ENCODE results near the gene NCK1.

The NCK1 gene

GRCh38 chr3:136819392-136819730 is 42.6 kb upstream of the NCK1 start:
- TF ChIP-seq TSHZ2 (CRISPR knock-in tag; IDR thresholded peaks at IDR 0.05) (peak; percentile 25; the same call in 1 of the 2 replicates), CSRNP3 (CRISPR knock-in tag; IDR thresholded peaks at IDR 0.05) (no peak), TOX (CRISPR knock-in tag; IDR thresholded peaks at IDR 0.05; ENCODE audit: borderline replicate concordance) (no peak), TCF4 (CRISPR knock-in tag; IDR thresholded peaks at IDR 0.05; ENCODE audit: borderline replicate concordance) (no peak), ESRRG (CRISPR knock-in tag; IDR thresholded peaks at IDR 0.05) (no peak), ZNF565 (CRISPR knock-in tag; conservative IDR thresholded peaks at IDR 0.05; ENCODE audit: low read depth) (no peak), ZFP3 (CRISPR knock-in tag; IDR thresholded peaks at IDR 0.05) (no peak), SNAI2 (CRISPR knock-in tag; IDR thresholded peaks at IDR 0.05) (no peak), ZC3H10 (CRISPR knock-in tag; IDR thresholded peaks at IDR 0.05) (no peak)
- ATAC-seq: peak; percentile 83

GRCh38 chr3:136819731-136820679 is 42.0 kb upstream of the NCK1 start:
- TF ChIP-seq ZFP3 (CRISPR knock-in tag; IDR thresholded peaks at IDR 0.05) (peak; percentile 79), SNAI2 (CRISPR knock-in tag; IDR thresholded peaks at IDR 0.05) (peak; percentile 54; the same call in 1 of the 2 replicates), BACH2 (CRISPR knock-in tag; IDR thresholded peaks at IDR 0.05; ENCODE audit: borderline replicate concordance) (no peak), ZNF8 (CRISPR knock-in tag; IDR thresholded peaks at IDR 0.05) (no peak), ZC3H10 (CRISPR knock-in tag; IDR thresholded peaks at IDR 0.05) (no peak)
- ATAC-seq: peak; percentile 61

GRCh38 chr3:136831461-136831860 is 30.5 kb upstream of the NCK1 start:
- ATAC-seq: no peak

More at GRCh38 chr3:136831461-136831860, 30.5 kb upstream of the NCK1 start:
- no peak for TF ChIP-seq ISL1 (CRISPR knock-in tag; IDR thresholded peaks at IDR 0.05)
- TF ChIP-seq ZNF70 (CRISPR knock-in tag; IDR thresholded peaks at IDR 0.05): no peak
- TF ChIP-seq CSRNP3 (CRISPR knock-in tag; IDR thresholded peaks at IDR 0.05): no peak
- no peak for TF ChIP-seq ZFP30 (CRISPR knock-in tag; IDR thresholded peaks at IDR 0.05)
- TF ChIP-seq RARB (CRISPR knock-in tag; IDR thresholded peaks at IDR 0.05): no peak
- no peak for TF ChIP-seq ESRRG (CRISPR knock-in tag; IDR thresholded peaks at IDR 0.05)
- TF ChIP-seq BACH2 (CRISPR knock-in tag; IDR thresholded peaks at IDR 0.05; ENCODE audit: borderline replicate concordance): no peak
- TF ChIP-seq ZFP3 (CRISPR knock-in tag; IDR thresholded peaks at IDR 0.05): no peak
- no peak for TF ChIP-seq POU6F1 (CRISPR knock-in tag; IDR thresholded peaks at IDR 0.05; ENCODE audit: borderline replicate concordance, low read depth)
- TF ChIP-seq ZNF565 (CRISPR knock-in tag; conservative IDR thresholded peaks at IDR 0.05; ENCODE audit: low read depth): no peak
- no peak for TF ChIP-seq GLIS3 (CRISPR knock-in tag; IDR thresholded peaks at IDR 0.05)
